ENCODE results near the gene PHACTR1. TPM values are rescaled to one million over a fixed set of nuclear protein-coding genes. Genes with fewer than 3 reads are reported as not detected.

Gene PHACTR1
- polyA plus RNA-seq, 1 donor: 20.1 TPM

- no peak for DNase-seq
These were observed 276.8 kb downstream of the PHACTR1 start for GRCh38 chr6:12993283-12993898.

- no peak for DNase-seq
These were observed 278.9 kb downstream of the PHACTR1 start for GRCh38 chr6:12995419-12995818.

GRCh38 chr6:13000537-13000936, 284.0 kb downstream of the PHACTR1 start:
- DNase-seq: no peak

- DNase-seq: no peak
These were observed 285.4 kb downstream of the PHACTR1 start for GRCh38 chr6:13001927-13002326.

GRCh38 chr6:13004601-13005000, 288.0 kb downstream of the PHACTR1 start:
- DNase-seq: no peak

GRCh38 chr6:13005994-13006393, 289.4 kb downstream of the PHACTR1 start:
- DNase-seq: no peak

GRCh38 chr6:13006578-13007300, 290.2 kb downstream of the PHACTR1 start:
- DNase-seq: no peak

GRCh38 chr6:13007744-13008143, 291.2 kb downstream of the PHACTR1 start:
- no peak for DNase-seq

- no peak for DNase-seq
These were observed 292.5 kb downstream of the PHACTR1 start for GRCh38 chr6:13009031-13009430.

- no peak for DNase-seq
These were observed 292.9 kb downstream of the PHACTR1 start for GRCh38 chr6:13009461-13009860.

- no peak for DNase-seq
These were observed 295.1 kb downstream of the PHACTR1 start for GRCh38 chr6:13011612-13012146.

- DNase-seq: no peak
These were observed 295.7 kb downstream of the PHACTR1 start for GRCh38 chr6:13012296-13012695.

GRCh38 chr6:13012977-13013680, 296.6 kb downstream of the PHACTR1 start:
- no peak for DNase-seq

GRCh38 chr6:13013681-13014503, 297.3 kb downstream of the PHACTR1 start:
- no peak for DNase-seq

- no peak for DNase-seq
These were observed 298.2 kb downstream of the PHACTR1 start for GRCh38 chr6:13014504-13015378.

GRCh38 chr6:13015379-13015681, 298.8 kb downstream of the PHACTR1 start:
- DNase-seq: no peak

GRCh38 chr6:13024616-13025015, 308.0 kb downstream of the PHACTR1 start:
- no peak for DNase-seq

- no peak for DNase-seq
These were observed 309.4 kb downstream of the PHACTR1 start for GRCh38 chr6:13025893-13026499.

GRCh38 chr6:13026557-13026956, 310.0 kb downstream of the PHACTR1 start:
- DNase-seq: no peak

- DNase-seq: no peak
These were observed 310.6 kb downstream of the PHACTR1 start for GRCh38 chr6:13027207-13027606.

- DNase-seq: no peak
These were observed 313.8 kb downstream of the PHACTR1 start for GRCh38 chr6:13030396-13030795.
